Heart left ventricle (tissue), 16 donors: ENCODE results near the gene GPR15. TPM values are rescaled to one million over a fixed set of nuclear protein-coding genes. Genes with fewer than 3 reads are reported as not detected.

ENCODE experiments used
- ATAC-seq, 4 donors: fragments of 200-7000 bp; cut with Tn5 transposase; one replicate each; pipeline ENCODE4 v1.9.1; 2020 to 2022; ENCODE audit warnings: moderate library complexity in 4 of 4, mild to moderate bottlenecking in 3 of 4, moderate number of reproducible peaks in 1 of 4
- DNase-seq, 5 donors: peaks; one replicate each; pipeline ENCODE4 v3.0.0-alpha.2; 2020
- H3K27ac ChIP-seq, 12 donors: fragments of 200-600 bp; sonication (generic) in 4 of 12; one replicate each; pipeline versions ENCODE4 v1.5.0 to v1.8.0; 2016 to 2022; ENCODE audit warnings: mild to moderate bottlenecking in 2 of 12
- H3K27me3 ChIP-seq, 9 donors: fragments of 200-600 bp; sonication (generic) in 2 of 9; one replicate each; pipeline versions ENCODE4 v1.5.1 to v1.8.0; 2016 to 2022; ENCODE audit warnings: mild to moderate bottlenecking in 3 of 9
- H3K36me3 ChIP-seq, 9 donors: fragments of 200-600 bp; sonication (generic) in 2 of 9; one replicate each; pipeline versions ENCODE4 v1.5.0 to v1.8.0; 2018 to 2022; ENCODE audit warnings: mild to moderate bottlenecking in 2 of 9
- H3K4me1 ChIP-seq, 12 donors: fragments of 200-600 bp; sonication (generic) in 4 of 12; one replicate each; pipeline versions ENCODE4 v1.5.0 to v1.8.0; 2016 to 2022; ENCODE audit warnings: mild to moderate bottlenecking in 3 of 12
- H3K4me3 ChIP-seq, 12 donors: fragments of 200-600 bp; sonication (generic) in 4 of 12; one replicate each; pipeline versions ENCODE4 v1.5.0 to v1.8.0; 2017 to 2022; ENCODE audit warnings: mild to moderate bottlenecking in 9 of 12, moderate library complexity in 4 of 12
- H3K9me3 ChIP-seq, 12 donors: fragments of 200-600 bp; sonication (generic) in 4 of 12; one replicate each; pipeline versions ENCODE4 v1.5.0 to v1.8.0; 2016 to 2022; ENCODE audit warnings: mild to moderate bottlenecking in 1 of 12
- CTCF ChIP-seq, 12 donors: fragments of 200-600 bp; sonication (generic) in 4 of 12; IDR thresholded peaks; one replicate each; pipeline versions ENCODE4 v1.5.0 to v1.8.0; 2018 to 2022; ENCODE audit warnings: antibody characterized with exemption in 12 of 12, mild to moderate bottlenecking in 5 of 12
- POLR2A ChIP-seq, 2 donors: fragments of 450-650 bp; IDR thresholded peaks; one replicate each; pipeline ENCODE4 v1.6.1; 2017; ENCODE audit warnings: antibody characterized with exemption in 2 of 2, mild to moderate bottlenecking in 2 of 2, moderate library complexity in 2 of 2
- WGBS, 4 donors: extraction: QIAGEN DNeasy Blood & Tissue Kit in 2 of 4; methylation state at CpG; one replicate each; pipeline versions ENCODE4 v1.1.5 to v1.1.7; 2013 to 2018; 5-methylcytosine and 5-hydroxymethylcytosine counted together
- intact Hi-C, 10 donors: fragments of 100-400 bp; cut with DNase I; formaldehyde crosslinking; loops; one replicate each; pipeline versions ENCODE4 v1.11.1 to v1.14.2; 2022
- polyA plus RNA-seq, 2 donors: library from polyadenylated mRNA; stranded (reverse); fragments of 200-250 nt; gene quantifications; one replicate each; pipeline ENCODE4 v1.2.3, GENCODE V29; 2013
- total RNA-seq, 9 donors: library from RNA; depleted of rRNA in 2 of 9; stranded (reverse); fragments of >200 nt in 2 of 9; fragmentation: NEBNext Ultra II Directional in 3 of 9; extraction: Animal tissue kit (Norgen Biotek cat#: 25700) in 3 of 9; gene quantifications; one replicate each; pipeline versions ENCODE4 v1.1.0 to v1.2.4, GENCODE V29; 2016 to 2023
- donor health status: ischemic (EF 13 %, LVEDD 7.1; RV severe dilation, severe dysfunction).
- donor health status: healthy with polysubstance abuse.
- donor health status: DM: no; HTN: yes; CAD: no.
- donor health status: DM: no; HTN: no; CAD: no.
- donor health status: ischemic (EF 25% LVEDD 6.9; RV normal size, moderate dysfunction).
- donor health status: ischemic (EF 25% LVEDD 5.7; RV mildly dilated, moderate dysfunction).
- donor health status: healthy.
- donor health status: DM: yes; HTN: yes; CAD: no.
- donor health status: ischemic (EF 35%, LVEDD 5.7; RV mildly dilated, moderate dysfunction).
- donor health status: nonischemic (EF 11% LVEDD 7.7; RV severe dilation, severe dysfunction).
- donor health status: DM: yes; HTN: yes; CAD: no.
- donor health status: PGD.
- donor health status: ischemic (EF 29% LVEDD 5.4; RV normal size, mild dysfunction).
- donor health status: nonischemic (EF 23%, LVEDD 6.1; RV moderate dilation, normal function).

Gene GPR15
- total and polyA plus RNA-seq, 11 donors: not detected

GRCh38 chr3:98534168-98534567 is 2.4 kb downstream of the GPR15 start:
- intact Hi-C loops: no loop called here

GRCh38 chr3:98534734-98535133 is 3.0 kb downstream of the GPR15 start:
- Histone ChIP-seq H3K27me3 (peaks cover 0 to 5% (median 0%) of the 10 kb centered on the region in 9 donors), H3K27ac (no peak overlapping the region), H3K4me3 (no peak overlapping the region), H3K4me1 (no peaks in the 10 kb centered on the region), H3K9me3 (no peaks in the 10 kb centered on the region), H3K36me3 (no peaks in the 10 kb centered on the region)
- no peak for DNase-seq
- WGBS, 4 donors: 91 to 97% (median 94%) methylated on average over 1 of the region's 1 CpG
- no peak for TF ChIP-seq POLR2A (IDR thresholded peaks at IDR 0.05)
- no peak for TF ChIP-seq CTCF (IDR thresholded peaks at IDR 0.05)
- ATAC-seq: no peak
- intact Hi-C loops: no loop called here

More at GRCh38 chr3:98534168-98534567, 2.4 kb downstream of the GPR15 start:
- Histone ChIP-seq H3K4me3 (no peak overlapping the region), H3K9me3 (no peaks in the 10 kb centered on the region), H3K27me3 (peaks cover 0 to 7% (median 0%) of the 10 kb centered on the region in 9 donors), H3K4me1 (no peaks in the 10 kb centered on the region), H3K36me3 (no peaks in the 10 kb centered on the region), H3K27ac (no peak overlapping the region)
- no peak for DNase-seq
- no peak for TF ChIP-seq POLR2A (IDR thresholded peaks at IDR 0.05)
- ATAC-seq: no peak
- WGBS, 4 donors: 95 to 97% (median 96%) methylated on average over 2 of the region's 2 CpGs

DNA sequence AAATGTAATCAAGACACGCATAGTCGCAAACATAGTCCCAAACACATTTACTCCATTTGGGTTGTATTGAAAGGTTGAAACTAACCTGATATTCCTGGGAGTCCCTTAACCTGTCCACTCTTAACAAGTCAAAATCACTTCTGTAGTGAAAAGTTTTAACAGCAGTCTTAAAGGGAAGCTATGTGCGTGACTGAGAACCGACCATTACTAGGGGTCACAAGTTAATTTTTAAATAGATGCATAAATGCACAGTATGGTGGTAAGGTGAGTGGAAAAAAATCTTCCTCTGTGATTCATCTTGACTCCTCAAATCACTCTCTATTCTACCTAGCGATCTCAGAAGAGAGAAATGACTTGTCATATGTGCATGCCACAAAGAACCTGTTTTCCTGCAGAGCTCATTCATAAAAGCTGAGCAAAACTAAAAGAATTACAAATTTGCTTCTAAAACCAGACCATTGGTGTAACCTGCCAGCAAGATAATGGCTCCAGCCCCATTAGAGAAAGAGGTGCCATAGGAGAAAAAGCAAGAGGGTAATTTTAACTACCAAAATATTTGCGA is 4.8 kb downstream of the GPR15 start:
- ATAC-seq (no peak), DNase-seq (no peak)
- no peak for TF ChIP-seq POLR2A (IDR thresholded peaks at IDR 0.05)
- no peak for TF ChIP-seq CTCF (IDR thresholded peaks at IDR 0.05)
- H3K4me1 ChIP-seq: no peaks in the 10 kb centered on the region
- 90 to 93% (median 91%) methylated on average over 6 of the region's 6 CpGs for WGBS, 4 donors
- intact Hi-C loops: no loop called here
- no peak overlapping the region for H3K4me3 ChIP-seq
- peaks cover 0 to 3% (median 0%) of the 10 kb centered on the region in 12 donors for H3K9me3 ChIP-seq
- no peak overlapping the region for H3K27ac ChIP-seq
- no peaks in the 10 kb centered on the region for H3K27me3 ChIP-seq
- no peaks in the 10 kb centered on the region for H3K36me3 ChIP-seq

GRCh38 chr3:98540346-98540745 is 8.6 kb downstream of the GPR15 start:
- H3K9me3 ChIP-seq: peaks cover 0 to 3% (median 0%) of the 10 kb centered on the region in 12 donors
- TF ChIP-seq CTCF (IDR thresholded peaks at IDR 0.05) (no peak), POLR2A (IDR thresholded peaks at IDR 0.05) (no peak)
- 85 to 89% (median 85%) methylated on average over 3 of the region's 3 CpGs for WGBS, 4 donors
- no peaks in the 10 kb centered on the region for H3K27me3 ChIP-seq
- DNase-seq (no peak), ATAC-seq (no peak)
- no peaks in the 10 kb centered on the region for H3K36me3 ChIP-seq
- H3K27ac ChIP-seq: no peak overlapping the region
- H3K4me1 ChIP-seq: no peaks in the 10 kb centered on the region
- H3K4me3 ChIP-seq: no peak overlapping the region
- intact Hi-C loops: no loop called here

- H3K27me3 ChIP-seq: no peaks in the 10 kb centered on the region
- H3K27ac ChIP-seq: no peak overlapping the region
- no peak for ATAC-seq
- H3K9me3 ChIP-seq: peaks cover 0 to 3% (median 0%) of the 10 kb centered on the region in 12 donors
- DNase-seq: no peak
- intact Hi-C loops: no loop called here
- no peaks in the 10 kb centered on the region for H3K4me1 ChIP-seq
- H3K36me3 ChIP-seq: no peaks in the 10 kb centered on the region
- no peak overlapping the region for H3K4me3 ChIP-seq
- 93 to 97% (median 95%) methylated on average over 1 of the region's 1 CpG for WGBS, 4 donors
- TF ChIP-seq CTCF (IDR thresholded peaks at IDR 0.05) (no peak), POLR2A (IDR thresholded peaks at IDR 0.05) (no peak)
Measured at GRCh38 chr3:98541695-98542094, 9.9 kb downstream of the GPR15 start.
